Daoy (cell line): Measurements from ENCODE around the gene RNF38. TPM values are rescaled to one million over a fixed set of nuclear protein-coding genes. Genes with fewer than 3 reads are reported as not detected.
"Not testable (repeated sequence)": the region's sequence is repeated elsewhere in the genome, so short reads cannot be mapped to it uniquely, and the experiment has no call there.

Experiments
- DNase-seq: peaks from one replicate; pipeline ENCODE4 v3.0.0-alpha.2; 2015; ENCODE audit warnings: low read depth
- total RNA-seq: library from RNA; depleted of rRNA; stranded (reverse); fragments of >200 nt; shearing (Covaris generic); gene quantifications from 2 replicates; pipeline ENCODE4 v1.2.3, GENCODE V29; 2014

RNF38 gene
- total RNA-seq, 1 experiment from 2014 or later: 15.4 TPM

DNA sequence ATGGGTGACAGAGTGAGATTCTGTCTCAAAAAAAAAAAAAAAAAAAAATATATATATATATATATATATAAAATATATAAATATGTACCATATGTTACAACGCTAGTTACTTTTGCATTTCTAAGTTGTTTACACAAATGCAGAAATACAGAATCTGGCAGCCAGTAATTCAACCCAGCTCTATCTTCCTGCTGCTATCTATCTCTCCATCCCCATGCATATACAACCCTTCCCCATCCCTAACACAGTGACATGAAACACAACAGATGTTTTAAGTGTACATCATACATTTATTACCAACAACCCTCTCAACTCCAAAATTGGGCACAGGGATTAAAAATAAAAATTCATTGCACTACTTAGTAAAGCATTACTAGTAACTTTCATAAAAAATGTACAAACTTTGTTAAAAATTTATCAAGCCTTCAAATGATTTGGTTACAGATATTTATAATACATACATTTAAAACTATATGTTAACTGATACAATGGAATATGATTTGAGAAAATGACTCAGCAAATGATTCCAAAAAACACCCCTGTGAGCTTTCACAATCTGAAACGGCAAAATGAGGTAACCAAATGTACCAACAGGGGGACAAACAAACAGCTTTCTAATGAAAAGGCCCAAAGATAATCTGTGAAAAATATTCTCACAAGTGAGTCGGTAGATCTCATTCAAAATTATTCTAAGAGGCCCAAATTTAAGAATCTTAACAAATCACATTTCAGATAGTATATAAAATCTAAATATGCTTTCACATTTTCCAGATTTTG lies 63.8 kb downstream of the RNF38 start:
- no peak for DNase-seq

DNA sequence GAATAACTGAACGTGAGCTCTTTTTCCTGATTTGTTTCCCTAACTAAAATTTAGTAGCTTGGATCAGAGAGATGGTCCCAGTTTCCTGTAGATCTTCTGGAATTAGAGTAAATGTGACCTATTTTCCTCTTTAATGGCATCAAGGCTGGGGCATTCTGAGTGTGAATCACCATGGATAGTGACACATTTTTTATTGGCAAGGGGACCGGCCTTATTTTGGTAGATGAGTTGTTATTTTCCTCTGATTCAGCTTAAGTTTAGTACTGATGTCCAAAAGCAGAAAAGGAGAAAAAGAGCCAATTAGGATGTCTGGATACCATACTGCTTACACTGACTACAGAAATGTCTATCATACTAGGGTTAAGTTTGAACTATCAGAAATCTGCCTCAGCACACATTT lies 68.1 kb downstream of the RNF38 start:
- DNase-seq: no peak

DNA sequence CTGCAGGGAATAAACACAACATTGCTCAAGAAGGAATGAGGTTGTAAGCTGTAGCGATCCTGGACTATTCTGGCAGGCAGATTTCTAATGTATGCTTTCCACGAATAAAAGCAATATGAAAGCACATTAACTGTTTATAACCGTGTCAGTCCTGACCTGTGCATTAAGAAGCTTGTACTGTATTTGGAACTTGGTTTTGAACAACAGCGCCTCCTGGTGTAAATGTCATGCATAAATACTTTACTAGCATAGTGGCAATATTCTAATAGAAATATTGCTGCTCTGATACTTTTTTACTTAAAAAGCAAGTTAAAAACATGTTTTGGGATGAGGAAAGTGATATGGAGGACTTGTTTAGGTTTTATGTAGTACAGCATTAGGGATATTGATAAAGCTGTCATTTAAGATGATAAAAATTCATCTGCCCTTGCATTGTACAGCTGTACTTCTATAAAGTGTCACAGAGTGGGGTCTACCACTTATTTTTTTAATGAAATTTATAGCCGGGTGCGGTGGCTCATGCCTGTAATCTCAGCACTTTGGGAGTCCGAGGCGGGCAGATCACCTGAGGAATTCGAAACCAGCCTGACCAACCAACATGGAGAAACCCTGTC lies 71.2 kb downstream of the RNF38 start:
- DNase-seq: peak; percentile 64

DNA sequence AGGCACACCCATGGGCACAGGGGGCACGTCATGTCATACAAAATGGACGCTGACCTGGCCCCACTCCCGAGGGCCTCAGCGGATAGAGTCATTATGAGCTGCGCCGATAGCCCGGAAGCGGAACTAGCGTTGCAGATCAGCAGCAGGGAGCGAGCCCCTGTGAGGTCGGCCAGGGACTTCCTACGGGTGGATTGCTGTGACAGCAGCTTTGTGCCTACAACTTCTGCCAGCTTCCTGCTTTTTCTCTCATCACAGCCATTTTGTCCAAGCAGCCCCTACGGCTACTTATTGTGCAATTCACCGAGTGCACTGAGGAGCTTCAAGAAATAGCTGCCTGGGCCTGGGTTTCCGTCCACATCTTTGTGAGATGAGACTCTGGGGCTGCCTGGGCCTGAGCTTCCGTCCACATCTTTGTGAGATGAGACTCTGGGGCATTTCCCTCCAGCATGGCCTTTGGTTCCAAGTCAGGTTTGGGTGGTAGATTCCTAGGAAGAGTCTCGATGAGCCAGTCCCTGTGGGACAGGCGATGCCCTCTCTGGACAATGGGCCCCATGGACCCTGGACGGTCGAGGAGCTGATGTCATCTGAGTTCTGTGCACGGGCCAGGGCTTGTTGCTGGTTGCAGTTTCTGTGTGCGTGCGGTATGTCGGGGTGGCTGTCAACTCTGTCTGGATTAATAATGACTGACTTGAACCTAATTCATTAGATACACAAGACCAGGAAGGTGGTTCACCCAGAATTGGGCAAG lies 74.8 kb downstream of the RNF38 start:
- no peak for DNase-seq

DNA sequence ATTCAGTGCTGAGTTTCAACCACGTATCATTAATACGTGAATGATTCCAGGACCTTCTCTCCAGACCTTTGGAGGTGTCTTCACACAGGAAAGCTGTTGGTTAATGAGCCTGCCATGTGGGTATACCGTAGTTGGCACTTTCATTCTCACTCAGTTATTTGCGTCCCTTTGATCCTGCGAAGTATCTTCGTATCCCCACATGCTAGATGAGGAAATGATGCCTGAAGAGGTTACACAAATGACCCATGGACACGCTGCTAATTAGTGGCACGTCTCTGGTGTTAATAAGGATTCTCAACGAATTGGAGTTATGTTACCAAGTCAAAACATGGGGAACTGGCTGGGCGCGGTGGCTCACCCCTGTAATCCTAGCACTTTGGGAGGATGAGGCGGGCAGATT lies 76.1 kb downstream of the RNF38 start:
- DNase-seq: no peak

DNA sequence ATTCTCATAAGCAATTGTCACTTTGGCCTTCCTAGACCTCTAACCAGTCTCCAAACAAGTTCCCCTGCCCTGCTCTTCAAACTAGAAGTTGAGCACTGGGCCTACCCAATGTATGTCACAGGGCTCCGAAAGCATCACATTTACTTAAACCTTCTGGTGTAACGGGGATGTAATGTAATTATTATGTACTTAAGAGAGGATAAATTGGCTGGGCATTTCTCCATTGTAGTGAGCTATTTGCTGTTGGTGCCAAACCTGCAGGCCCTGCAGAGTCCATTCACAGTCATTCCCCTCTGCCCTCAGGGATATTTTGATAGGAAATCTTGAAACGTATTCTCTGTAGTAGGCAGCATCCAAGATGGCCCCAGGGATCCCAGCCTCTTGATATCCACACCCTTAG lies 77.6 kb downstream of the RNF38 start:
- DNase-seq: no peak

DNA sequence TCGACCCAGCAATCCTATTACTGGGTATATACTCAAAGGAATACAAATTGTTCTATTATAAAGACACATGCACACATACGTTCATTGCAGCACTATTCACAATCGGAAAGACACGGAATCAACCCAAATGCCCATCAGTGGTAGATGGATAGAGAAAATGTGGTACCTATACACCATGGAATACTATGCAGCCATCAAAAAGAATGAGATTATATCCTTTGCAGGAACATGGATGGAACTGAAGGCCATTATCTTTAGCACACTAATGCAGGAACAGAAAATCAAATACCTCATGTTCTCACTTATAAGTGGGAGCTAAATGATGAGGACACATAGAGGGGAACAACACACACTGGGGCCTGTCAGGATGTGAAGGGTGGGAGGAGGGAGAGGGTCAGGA lies 78.2 kb downstream of the RNF38 start:
- DNase-seq: not testable (repeated sequence)

DNA sequence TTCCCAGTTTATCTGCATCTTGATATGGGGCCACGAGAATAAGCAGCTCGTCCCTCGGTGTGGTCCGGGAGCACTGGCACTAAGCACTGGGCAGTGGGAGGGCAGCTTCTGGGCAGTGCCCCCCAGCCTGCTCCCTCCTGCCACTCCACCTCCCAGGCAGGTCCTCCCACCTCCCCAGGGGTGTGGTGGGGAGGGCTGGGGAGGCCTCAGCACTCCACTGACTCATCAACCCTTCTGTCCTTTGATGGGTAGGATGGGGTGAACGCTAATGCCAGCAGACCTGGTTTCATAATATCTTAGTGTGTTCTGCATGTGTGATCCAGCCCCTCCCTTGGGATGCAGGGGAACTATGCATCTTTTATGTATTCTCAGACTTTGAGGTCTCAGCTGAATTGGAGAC lies 79.6 kb downstream of the RNF38 start:
- no peak for DNase-seq

DNA sequence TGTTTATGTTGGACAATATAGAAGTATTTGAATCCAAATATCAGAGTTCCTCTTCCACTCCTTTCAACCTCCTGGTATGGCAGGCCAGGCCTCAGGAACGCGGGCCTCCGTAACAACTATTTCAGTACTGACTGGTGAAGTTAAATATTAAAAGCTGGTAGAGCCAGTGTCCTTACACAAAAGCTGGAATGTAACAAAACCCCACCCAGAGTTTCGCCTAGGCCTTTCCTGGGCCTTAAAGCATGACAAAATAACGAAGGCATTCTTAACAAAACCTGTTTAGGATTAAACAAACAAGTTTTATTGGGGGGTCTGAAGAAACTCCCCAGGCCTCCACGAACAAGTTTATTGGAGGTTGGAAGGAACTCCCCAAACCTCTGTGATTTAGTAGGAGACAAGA lies 80.3 kb downstream of the RNF38 start:
- no peak for DNase-seq

DNA sequence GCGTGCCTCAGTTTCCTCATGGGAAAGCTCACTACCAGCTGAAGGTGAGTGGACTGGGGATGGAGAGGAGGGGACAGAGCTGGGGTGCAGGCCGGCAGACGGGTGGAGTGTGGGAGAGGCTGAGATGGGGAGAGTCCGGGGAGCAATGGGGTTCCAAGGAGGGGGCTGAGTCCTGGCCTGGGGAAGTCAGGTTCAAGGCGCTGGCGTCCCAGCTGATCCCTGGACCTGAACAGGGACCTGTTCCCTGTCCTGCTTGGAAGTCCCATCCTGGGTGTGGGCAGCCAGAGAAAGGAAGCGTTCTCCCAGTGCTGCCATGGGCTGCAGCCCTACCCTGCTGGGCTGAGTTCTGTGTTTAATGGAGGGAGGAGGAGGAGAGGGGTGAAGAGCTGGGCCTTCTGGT lies 80.9 kb downstream of the RNF38 start:
- no peak for DNase-seq

DNA sequence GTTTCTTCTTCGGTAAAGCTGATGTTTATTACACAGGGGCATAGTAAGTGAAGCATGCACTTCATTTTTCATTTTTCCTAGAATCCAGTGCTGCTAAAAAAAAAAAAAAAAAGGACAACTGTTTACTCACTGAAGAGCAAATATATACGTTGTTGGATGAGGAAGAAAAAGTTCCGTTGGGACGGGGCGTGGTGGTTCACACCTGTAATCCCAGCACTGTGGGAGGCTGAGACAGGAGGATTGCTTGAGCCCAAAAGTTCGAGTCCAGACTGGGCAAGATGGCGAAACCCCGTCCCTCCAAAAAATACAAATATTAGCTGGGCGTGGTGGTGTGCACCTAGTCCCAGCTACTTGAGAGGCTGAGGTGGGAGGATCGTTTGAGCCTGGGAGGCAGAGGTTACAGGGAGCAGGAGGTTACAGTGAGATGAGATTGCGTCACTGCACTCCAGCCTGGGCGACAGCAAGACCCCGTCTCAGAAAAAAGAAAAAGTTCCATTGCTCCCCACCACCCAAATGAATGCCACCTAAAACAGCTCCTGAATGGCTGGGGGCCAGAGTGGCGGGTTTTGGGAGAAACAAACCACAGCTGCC lies 81.8 kb downstream of the RNF38 start:
- no peak for DNase-seq

DNA sequence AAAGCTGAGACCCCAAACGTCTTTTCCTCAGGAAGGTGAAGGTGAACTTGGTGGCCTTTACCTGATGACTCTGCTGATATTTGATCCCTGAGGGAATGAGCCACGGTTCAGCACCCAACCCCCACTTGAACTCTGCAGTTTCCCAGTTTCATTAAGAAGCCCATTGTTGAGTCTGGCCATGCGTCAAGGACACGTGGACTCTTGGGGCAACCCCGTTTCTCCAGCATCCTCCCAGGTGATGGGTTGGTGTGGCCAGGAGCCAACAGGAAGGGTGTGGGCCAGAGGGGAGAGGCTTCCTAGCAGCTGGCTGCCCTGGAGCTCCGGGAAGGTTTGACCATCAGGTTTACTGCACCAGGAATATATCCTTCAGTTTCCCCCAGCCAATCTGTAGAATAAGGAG lies 82.3 kb downstream of the RNF38 start:
- DNase-seq: peak; percentile 63

DNA sequence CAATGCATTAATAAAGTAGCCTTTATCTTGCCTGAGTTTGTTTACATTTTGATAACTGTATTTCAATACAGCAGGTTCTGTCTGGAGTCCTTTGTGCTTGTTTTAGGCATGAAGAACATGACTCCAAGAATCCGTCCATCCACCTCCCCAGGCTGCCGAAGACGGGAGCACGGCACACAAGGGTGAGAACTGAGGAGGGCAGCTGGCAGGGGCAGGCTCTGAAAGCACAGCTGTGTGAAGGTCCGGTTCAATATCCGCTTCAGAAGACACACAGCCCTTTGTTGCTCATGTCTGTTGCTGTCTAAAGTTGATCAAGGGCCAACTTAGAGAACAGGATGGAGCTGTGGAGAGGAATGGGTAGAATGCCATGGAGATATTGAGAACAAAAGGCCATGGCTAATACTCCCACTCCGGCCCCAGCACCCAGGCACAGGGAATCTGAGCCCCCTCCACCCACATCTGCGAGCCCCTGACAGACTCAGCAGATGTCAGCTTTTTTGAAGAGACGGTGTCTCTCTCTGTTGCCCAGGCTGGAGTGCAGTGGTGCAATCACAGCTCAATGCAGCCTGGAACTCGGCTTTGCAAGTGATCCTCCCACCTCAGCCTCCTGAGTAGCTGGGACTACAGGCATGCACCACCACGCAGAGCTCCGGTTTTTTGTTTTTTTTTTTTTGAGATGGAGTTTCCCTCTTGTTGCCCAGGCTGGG lies 83.3 kb downstream of the RNF38 start:
- DNase-seq: no peak

DNA sequence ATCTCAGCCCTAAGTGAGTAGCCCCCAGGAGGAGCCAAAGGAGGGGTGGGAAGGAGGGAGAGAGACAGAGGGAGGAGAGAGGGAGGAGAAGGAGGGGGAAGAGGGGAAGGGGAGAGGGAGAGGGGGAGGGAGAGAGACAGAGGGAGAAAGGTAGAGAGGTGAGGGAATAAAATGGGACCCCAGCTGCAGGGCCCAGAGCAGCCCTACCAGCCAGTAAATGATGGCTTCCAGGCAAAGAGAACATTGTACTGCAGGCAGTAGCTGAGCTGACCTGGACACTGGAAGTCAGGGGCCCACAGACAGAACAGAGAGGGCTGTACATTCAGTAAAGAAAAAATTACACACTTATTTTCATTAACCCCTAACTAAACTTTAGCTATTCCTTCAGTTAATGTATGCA lies 84.0 kb downstream of the RNF38 start:
- no peak for DNase-seq

DNA sequence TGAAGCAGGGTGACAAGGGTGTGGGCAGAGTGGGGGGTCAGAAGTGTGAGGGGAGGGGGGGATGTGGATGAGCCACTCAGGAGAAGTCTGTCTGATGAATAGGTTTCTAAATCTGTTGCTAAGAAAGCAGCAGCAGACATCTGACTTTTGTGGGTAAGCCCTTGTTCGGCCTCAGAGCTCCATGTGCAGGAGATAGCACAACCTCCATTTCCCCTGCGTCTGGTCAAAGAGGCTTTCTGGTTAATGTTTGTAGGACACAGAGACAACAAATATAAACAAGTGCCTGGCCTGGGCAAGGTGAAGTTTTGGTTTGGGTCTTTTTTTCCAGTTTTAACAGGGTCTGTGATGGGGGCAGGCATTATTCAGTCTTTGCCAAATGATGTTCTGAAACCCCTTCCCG lies 84.8 kb downstream of the RNF38 start:
- no peak for DNase-seq

DNA sequence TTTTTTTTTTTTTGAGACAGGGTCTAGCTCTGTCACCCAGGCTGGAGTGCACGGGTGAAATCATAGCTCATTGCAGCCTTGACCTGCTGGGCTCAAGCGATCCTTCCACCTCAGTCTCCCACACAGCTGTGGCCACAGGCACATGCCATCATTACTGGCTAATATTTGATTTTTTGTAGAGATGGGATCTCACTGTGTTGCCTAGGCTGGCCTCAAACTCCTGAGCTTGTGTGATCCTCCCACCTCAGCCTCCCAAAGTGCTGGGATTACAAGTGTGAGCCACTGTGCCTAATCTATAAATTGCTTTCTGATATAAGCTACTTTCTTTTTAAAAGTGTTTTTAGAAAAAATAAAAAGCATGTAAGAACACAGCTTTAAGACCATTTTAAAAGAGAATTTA lies 85.3 kb downstream of the RNF38 start:
- no peak for DNase-seq

DNA sequence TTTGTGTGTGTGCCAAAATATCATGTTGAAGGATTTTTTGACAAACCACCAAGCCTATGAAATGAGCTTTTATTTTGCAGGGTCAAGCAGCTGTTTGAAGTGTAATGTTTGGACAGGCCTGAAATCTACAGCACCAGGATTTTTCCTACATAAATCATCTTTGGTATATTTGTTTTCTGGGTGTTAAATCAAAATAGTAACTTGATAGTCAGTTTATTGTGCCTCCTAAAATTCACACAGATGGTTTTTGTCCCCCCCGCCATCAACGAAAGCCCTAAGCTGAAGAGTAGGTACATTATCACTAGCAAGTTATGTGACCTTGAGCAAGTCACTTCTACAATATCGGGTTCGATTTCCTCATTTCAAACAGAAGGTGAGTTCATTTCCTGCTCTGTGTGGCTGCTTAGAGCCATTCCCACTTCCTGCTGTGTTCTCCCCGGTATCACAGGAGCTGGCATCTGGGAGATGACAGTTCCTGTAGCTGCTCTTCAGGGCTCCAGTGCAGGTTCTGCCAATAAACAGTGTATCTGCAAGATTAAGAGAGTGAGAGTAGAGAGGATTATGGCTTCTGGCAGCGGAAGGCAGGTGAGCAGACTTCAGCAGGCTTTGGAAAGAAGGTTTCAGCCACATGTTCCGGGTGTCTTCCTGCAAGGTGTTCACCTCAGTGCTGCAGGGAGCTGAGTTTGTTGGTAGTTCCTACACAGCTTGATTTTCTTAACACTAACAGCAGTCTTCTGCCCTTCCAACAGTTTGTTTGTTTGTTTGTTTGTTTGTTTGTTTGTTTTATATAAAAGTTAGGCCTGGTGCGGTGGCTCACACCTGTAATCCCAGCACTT lies 93.4 kb downstream of the RNF38 start:
- peak; percentile 56 for DNase-seq

DNA sequence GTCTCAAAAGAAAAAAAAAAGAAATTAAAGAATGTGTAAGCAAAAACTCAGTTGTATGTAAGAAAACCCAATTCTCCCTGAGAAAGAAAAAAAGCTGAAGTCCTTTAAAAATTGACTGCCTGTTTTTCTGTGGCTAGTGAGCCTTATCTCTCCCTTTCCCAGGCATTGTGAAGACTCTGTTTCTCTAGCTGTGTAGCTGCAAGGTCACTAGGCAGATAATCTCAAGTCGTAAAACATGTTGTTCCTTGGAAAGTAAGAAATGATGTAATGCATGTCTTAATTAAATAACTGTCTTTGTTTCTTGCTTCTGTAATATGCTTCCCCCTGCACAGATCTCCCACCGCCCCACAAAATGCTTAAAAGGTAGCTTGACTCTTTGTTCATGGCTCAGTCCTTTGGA lies 95.7 kb downstream of the RNF38 start:
- not testable (repeated sequence) for DNase-seq

DNA sequence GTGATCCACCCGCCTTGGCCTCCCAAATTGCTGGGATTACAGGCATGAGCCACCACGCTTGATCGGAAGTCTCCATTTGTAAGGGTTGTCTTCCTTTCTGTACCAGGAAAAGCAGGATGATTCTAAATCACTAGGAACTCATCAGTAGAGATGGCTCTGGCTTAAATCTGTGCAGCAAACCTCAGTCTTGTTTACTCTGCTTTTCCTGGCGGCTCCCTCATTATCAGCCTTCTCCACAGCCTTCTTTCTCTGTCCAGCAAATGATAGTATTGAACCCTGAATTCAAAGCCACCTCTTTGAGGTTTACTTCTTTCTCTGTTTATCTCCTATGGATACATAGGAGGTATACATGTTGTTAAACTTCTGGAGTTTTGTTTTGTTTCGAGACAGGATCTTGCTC lies 98.8 kb downstream of the RNF38 start:
- DNase-seq: no peak

DNA sequence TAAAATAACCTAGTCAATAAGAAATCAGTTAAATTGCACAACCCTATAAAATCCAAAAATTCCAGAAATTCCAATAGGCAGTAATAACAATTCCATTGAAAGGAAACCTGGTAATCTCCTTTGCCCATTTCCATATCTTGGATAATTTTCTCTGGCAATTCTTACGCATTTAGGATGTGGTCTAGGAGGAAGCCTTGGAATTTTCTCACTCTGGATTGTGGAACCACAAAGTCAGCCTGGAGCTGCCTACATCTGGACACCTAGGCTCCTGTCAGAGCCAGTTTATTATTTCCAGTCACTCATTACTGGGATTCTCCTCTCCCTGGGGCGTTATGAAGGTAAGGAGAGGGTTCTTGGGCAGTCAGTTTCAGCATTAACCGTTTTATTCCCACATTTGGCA lies 101.5 kb downstream of the RNF38 start:
- peak; percentile 41 for DNase-seq

DNA sequence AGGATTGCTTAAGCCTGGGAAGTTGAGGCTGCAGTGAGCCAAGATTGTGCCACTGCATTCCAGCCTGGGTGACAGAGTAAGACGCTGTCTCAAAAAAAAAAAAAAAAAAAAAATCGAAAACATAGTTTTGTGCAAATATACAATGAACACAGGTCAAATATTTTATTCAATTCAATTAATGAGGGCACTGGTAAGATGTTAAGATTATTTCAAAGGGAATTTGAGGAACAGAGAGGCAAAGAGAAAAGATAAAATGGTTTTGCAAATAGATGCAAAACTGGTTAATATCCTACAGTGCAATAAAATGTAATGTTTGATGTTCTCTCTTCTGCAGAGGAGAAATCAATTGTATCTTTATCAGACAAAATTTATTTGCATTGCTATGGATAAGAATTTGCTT lies 102.3 kb downstream of the RNF38 start:
- no peak for DNase-seq
